HCT116 (cell line): ENCODE results near the gene MNX1.

Experiments used
- EZH2 ChIP-seq: fragments of 200-600 bp; sonication (generic); IDR thresholded peaks from 2 replicates; pipeline ENCODE4 v1.6.1; 2017; ENCODE audit warnings: antibody characterized with exemption, mixed run types
- EZH2phosphoT487 ChIP-seq: fragments of 200-600 bp; IDR thresholded peaks from 2 replicates; pipeline ENCODE4 v1.6.1; 2018; ENCODE audit warnings: antibody characterized with exemption, borderline replicate concordance
- POLR2A ChIP-seq: IDR thresholded peaks from 2 replicates; pipeline ENCODE4 v1.7.0; 2011; ENCODE audit warnings: borderline replicate concordance; ENCODE audit not compliant: insufficient read depth, insufficient read length; ENCODE audit errors: extremely low read depth
- TF ChIP-seq, protein P1 (sequence below), 3 experiments: fragments of 200-600 bp in 1 of 3; sonication (generic) in 1 of 3; IDR thresholded peaks in 2 of 3; conservative IDR thresholded peaks in 1 of 3; 2 replicates each; pipeline ENCODE4 v1.5.1; 2012 to 2017; ENCODE audit warnings: low read depth in 2 of 3, low read length in 2 of 3, antibody characterized with exemption in 1 of 3, borderline replicate concordance in 1 of 3, control low read depth in 1 of 3, mild to moderate bottlenecking in 1 of 3, mixed read lengths in 1 of 3, mixed run types in 1 of 3, moderate library complexity in 1 of 3; ENCODE audit not compliant: insufficient read depth in 1 of 3

- TF ChIP-seq EZH2 (no peak), POLR2A (no peak), EZH2phosphoT487 (no peak)
- TF ChIP-seq, protein P1, sequence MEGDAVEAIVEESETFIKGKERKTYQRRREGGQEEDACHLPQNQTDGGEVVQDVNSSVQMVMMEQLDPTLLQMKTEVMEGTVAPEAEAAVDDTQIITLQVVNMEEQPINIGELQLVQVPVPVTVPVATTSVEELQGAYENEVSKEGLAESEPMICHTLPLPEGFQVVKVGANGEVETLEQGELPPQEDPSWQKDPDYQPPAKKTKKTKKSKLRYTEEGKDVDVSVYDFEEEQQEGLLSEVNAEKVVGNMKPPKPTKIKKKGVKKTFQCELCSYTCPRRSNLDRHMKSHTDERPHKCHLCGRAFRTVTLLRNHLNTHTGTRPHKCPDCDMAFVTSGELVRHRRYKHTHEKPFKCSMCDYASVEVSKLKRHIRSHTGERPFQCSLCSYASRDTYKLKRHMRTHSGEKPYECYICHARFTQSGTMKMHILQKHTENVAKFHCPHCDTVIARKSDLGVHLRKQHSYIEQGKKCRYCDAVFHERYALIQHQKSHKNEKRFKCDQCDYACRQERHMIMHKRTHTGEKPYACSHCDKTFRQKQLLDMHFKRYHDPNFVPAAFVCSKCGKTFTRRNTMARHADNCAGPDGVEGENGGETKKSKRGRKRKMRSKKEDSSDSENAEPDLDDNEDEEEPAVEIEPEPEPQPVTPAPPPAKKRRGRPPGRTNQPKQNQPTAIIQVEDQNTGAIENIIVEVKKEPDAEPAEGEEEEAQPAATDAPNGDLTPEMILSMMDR (IDR thresholded peaks at IDR 0.05 in 2 of 3, conservative IDR thresholded peaks at IDR 0.05 in 1 of 3; ENCODE audit: borderline replicate concordance in 1 of 3, insufficient read depth in 1 of 3, low read depth in 2 of 3, low read length in 2 of 3) = no peak
Observed at GRCh38 chr7:156975620-156976019, 34.8 kb downstream of the MNX1 start.
